Measurements from ENCODE around the gene MICAL3. TPM values are rescaled to one million over a fixed set of nuclear protein-coding genes. Genes with fewer than 3 reads are reported as not detected.

MICAL3 gene
- total and polyA plus RNA-seq, 7 donors, result 9.6 to 94.2 (median 35.0) TPM

- Histone ChIP-seq H3K27ac (no peak overlapping the region), H3K4me1 (peaks cover 0 to 33% (median 23%) of the 10 kb centered on the region in 4 donors), H3K36me3 (peaks cover 0 to 23% (median 7%) of the 10 kb centered on the region in 4 donors), H3K4me3 (no peak overlapping the region), H3K27me3 (no peaks in the 10 kb centered on the region), H3K9me3 (no peaks in the 10 kb centered on the region)
- 81 to 89% methylated on average over 11 of the region's 11 CpGs for WGBS, 2 donors
- TF ChIP-seq CTCF (IDR thresholded peaks at IDR 0.05) (no peak), POLR2A (IDR thresholded peaks at IDR 0.05) (no peak), EP300 (IDR thresholded peaks at IDR 0.05) (no peak), POLR2AphosphoS5 (IDR thresholded peaks at IDR 0.05) (no peak)
- intact Hi-C loops (cut with DNase I), result loop anchor here (5.0 kb wide), 2 partner anchors 42 to 227 kb away; no protein-coding TSS in a partner anchor
- no peak for DNase-seq
Observed at GRCh38 chr22:17784776-17785175, 239.6 kb downstream of the MICAL3 start.

- Histone ChIP-seq H3K27me3 (no peaks in the 10 kb centered on the region), H3K9me3 (no peaks in the 10 kb centered on the region), H3K4me3 (no peak overlapping the region), H3K36me3 (peaks cover 0 to 14% (median 4%) of the 10 kb centered on the region in 4 donors), H3K4me1 (peaks cover 0 to 33% (median 23%) of the 10 kb centered on the region in 4 donors), H3K27ac (no peak overlapping the region)
- intact Hi-C loops (cut with DNase I), result loop anchor here (5.0 kb wide), 1 partner anchor 42 kb away; no protein-coding TSS in a partner anchor
- 92 to 93% methylated on average over 18 of the region's 18 CpGs for WGBS, 2 donors
- TF ChIP-seq CTCF (IDR thresholded peaks at IDR 0.05), result no peak
- TF ChIP-seq POLR2A (IDR thresholded peaks at IDR 0.05), result no peak
- no peak for TF ChIP-seq POLR2AphosphoS5 (IDR thresholded peaks at IDR 0.05)
- no peak for TF ChIP-seq EP300 (IDR thresholded peaks at IDR 0.05)
- no peak for DNase-seq
Observed at GRCh38 chr22:17783773-17784480, 240.4 kb downstream of the MICAL3 start.

GRCh38 chr22:17783312-17783711, 241.0 kb downstream of the MICAL3 start:
- intact Hi-C loops (cut with DNase I), result loop anchor here (5.0 kb wide), 1 partner anchor 41 kb away; no protein-coding TSS in a partner anchor
- Histone ChIP-seq H3K4me1 (peaks cover 0 to 33% (median 23%) of the 10 kb centered on the region in 4 donors), H3K27ac (no peak overlapping the region), H3K27me3 (no peaks in the 10 kb centered on the region), H3K36me3 (peaks cover 0 to 8% (median under 1%) of the 10 kb centered on the region in 4 donors), H3K4me3 (no peak overlapping the region), H3K9me3 (no peaks in the 10 kb centered on the region)
- no peak for DNase-seq
- 82 to 83% methylated on average over 9 of the region's 9 CpGs for WGBS, 2 donors
- TF ChIP-seq CTCF (IDR thresholded peaks at IDR 0.05), result no peak
- TF ChIP-seq EP300 (IDR thresholded peaks at IDR 0.05), result no peak
- no peak for TF ChIP-seq POLR2AphosphoS5 (IDR thresholded peaks at IDR 0.05)
- TF ChIP-seq POLR2A (IDR thresholded peaks at IDR 0.05), result no peak

- H3K4me3 ChIP-seq, result no peak overlapping the region
- DNase-seq, result no peak
- H3K27me3 ChIP-seq, result no peaks in the 10 kb centered on the region
- H3K27ac ChIP-seq, result no peak overlapping the region
- no peaks in the 10 kb centered on the region for H3K9me3 ChIP-seq
- peaks cover 0 to 33% (median 23%) of the 10 kb centered on the region in 4 donors for H3K4me1 ChIP-seq
- intact Hi-C loops (cut with DNase I), result loop anchor here (5.0 kb wide), 1 partner anchor 40 kb away; no protein-coding TSS in a partner anchor
- TF ChIP-seq POLR2A (IDR thresholded peaks at IDR 0.05), result no peak
- TF ChIP-seq EP300 (IDR thresholded peaks at IDR 0.05), result no peak
- 25 to 77% methylated on average over 13 of the region's 13 CpGs for WGBS, 2 donors
- H3K36me3 ChIP-seq, result peaks cover 0 to 1% (median 0%) of the 10 kb centered on the region in 4 donors
Observed at GRCh38 chr22:17782621-17783020, 241.7 kb downstream of the MICAL3 start.

- intact Hi-C loops (cut with DNase I), result loop anchor here (5.0 kb wide), 1 partner anchor 40 kb away; no protein-coding TSS in a partner anchor
- H3K36me3 ChIP-seq, result no peaks in the 10 kb centered on the region
- peak overlapping the region in 1 of 4 donors; percentile 58 for H3K27ac ChIP-seq
- no peak for DNase-seq
- whole genome bisulfite sequencing, 2 donors, result 78 to 85% methylated on average over 13 of the region's 13 CpGs
- TF ChIP-seq CTCF (IDR thresholded peaks at IDR 0.05) (no peak), POLR2A (IDR thresholded peaks at IDR 0.05) (no peak)
- no peak overlapping the region for H3K4me3 ChIP-seq
- H3K4me1 ChIP-seq, result peaks cover 0 to 30% (median 23%) of the 10 kb centered on the region in 4 donors
- no peaks in the 10 kb centered on the region for H3K9me3 ChIP-seq
- H3K27me3 ChIP-seq, result no peaks in the 10 kb centered on the region
Observed at GRCh38 chr22:17782158-17782557, 242.2 kb downstream of the MICAL3 start.
